NCI-H2107 treated with DMSO at 0.1 percent for 48 hours (cell line): ENCODE data around the gene GALNT18.

Source experiments
- DNase-seq: peaks from one replicate; lab custom pipeline; 2025; ENCODE audit not compliant: unreplicated experiment; lab: John Stamatoyannopoulos, UW

The GALNT18 gene

DNA sequence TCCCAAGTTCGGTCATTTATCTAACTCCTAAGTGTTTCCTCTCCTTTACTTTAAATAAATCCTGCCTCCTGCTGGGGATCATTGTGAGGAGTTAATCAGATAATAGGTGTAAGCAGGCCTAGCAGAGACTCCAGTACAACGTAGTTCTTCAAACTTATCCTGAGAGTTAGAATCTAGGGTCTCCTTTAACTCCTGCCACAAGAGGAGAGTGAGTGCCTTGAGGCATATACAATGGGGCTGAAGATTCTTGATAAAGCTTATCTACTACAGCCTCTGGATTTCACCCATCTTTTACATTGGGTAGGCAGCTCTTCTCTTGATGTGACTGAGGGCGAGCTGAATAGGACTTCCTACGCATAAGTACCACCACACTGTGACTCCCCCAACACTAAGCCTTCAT is 3.1 kb upstream of the GALNT18 start:
- DNase-seq: no peak

DNA sequence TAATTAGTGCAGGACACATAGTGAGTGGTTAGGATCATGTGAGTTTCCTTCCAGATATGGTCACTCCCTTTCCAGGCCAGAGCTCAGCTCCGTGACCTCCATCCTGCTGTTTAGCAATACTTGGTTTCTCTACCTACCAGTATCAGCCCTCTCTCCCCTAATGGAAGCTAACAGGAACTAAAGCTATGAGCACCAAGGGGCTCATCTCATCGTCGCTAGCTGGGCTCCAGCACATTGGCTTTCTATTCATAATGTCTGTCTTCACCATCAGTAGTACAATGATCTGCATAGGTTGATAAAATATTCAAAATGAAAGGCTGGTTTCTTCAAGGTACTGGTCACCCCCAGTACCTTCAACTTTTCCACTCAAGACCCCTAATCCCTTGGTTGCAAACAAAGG is 2.4 kb upstream of the GALNT18 start:
- DNase-seq: no peak

DNA sequence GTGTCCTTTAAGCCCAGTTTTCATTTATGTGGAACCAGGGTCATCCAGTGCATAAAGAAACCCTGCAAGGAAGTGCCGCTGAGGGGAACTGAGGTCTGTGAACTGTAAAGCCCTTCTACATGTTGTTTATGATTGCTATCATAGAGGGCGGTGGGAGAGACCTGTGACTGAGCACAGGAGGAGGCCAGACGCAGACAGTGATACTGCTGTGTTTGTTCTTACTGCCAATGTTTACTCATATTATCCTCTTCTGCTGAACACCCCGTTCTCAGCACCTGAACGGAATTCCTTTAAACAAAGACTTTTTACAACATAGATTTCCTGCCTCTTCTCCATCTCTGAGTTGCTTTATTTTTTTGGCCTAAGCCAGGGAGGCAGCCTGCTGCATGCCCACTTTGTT is 967 bp upstream of the GALNT18 start:
- DNase-seq: no peak

DNA sequence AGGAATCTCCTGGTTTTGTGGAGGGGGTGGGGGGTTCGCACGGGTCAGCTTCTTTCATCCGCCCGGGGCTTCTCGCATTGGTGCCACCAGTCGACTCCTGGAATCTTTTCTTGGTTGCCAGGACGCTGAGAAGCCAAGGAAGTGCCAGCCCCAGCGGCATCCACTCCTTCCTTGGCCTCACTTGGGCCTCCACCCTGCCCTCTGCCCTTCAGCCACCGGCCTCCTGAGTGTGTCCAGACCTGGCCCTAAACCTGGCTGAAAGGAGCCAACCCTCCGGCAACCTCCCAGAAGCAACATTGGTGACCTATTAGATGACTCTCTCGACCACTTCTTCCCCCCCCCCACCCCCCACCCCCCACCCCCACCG is 518 bp upstream of the GALNT18 start:
- no peak for DNase-seq

DNA sequence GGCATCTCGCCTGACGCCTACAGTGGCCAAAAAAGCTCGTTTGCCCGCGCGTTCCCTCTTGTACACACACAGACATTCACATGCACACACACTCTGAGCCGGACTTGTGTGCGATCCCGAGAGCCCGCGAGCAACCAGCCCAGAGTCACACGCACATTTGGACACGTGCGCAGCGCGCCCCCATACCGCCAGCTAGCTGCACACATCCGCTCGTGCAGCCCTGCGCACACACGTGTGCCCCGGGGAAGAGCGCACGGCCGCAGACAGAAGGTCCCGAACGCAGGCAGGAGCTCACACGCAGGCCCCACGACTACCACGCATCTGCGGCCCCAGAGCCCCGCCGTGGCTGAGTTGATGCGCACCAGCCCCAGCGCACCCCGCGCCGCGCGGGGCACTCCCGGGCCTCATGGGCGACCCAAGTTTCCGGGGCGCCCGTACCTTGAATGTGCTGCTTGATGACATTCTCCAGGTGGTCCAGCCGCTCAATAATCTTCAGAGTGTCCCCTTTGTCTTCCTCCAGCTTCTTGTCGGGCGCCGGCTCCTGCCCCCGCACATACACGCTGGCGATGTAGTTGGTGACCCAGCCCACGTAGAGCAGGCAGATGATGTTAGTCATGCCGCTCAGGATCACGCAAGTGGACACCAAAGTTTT is 758 bp downstream of the GALNT18 start:
- DNase-seq: peak; percentile 15

DNA sequence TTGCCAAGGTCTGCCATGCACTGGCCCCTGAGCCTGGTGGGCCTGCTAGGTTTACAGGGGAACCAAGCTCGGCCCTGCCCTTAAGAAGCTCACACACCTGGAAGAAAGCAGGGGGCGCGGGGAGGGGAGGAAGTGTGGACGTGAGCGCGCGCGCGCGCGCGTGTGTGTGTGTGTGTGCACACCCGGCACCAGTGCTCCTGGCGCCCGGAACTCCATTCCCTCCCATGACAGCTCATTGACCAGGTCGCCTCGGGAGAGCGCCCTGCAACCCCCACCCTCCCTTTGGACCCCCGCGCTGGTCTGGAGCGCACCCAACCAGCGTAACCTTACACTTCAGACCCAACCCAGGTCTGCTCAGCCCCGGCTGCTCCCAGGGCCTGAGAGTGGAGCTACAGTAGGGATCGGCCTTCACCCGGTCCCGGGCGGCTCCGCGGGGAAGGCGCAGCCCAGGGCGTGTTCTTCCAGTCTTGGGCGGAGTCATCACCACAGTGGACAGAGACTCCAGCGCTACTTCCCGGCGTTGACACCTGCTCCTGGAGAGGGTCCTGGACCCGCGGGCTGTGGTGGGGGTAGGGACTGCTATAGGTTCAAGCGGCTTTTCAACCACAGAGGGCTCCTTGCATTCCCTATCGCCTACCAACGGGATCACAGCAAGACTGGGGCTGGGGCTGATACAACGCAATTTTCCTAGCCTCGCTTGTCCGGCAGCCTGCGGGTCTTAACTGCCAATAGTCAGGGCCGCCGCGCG is 1.5 kb downstream of the GALNT18 start:
- no peak for DNase-seq

DNA sequence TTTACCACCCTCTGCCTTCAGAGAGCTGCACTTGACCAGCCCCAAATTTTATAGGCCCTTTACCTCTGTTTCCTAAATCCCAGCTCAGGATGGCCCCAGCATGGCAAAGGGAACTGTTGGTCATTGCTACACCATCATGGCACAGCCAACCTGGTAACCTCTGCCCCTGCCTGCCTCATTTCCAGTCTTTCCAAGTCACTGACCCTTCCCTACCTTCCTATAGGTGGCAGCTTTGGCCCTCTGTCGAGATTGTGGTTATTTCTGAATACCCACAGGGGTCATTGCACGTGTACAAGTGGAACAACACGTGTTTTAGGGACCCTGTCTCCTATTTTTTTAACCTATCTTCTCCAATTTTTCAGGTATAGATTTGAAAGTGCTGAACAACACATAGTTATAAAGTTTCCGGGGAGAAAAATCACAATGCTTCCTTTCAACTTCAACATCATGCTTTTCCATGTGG is 2.8 kb downstream of the GALNT18 start:
- no peak for DNase-seq

DNA sequence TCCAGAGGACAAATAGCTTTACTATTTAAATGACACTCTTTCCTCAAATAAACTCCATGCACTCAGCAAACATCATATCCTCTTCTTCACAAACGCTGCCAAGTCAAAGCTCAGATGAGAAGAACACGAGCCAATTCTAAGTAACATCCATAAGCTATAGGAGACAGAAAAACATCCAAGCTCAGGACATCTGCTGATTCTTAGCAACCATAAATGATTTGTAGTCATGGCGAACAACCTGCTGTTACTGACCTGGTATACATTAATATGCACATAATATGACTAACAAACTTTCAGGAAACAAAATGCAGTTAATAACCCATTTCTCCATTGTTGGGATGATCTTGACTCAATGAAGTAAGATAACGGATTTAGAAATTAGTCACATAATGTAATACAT is 6.7 kb downstream of the GALNT18 start:
- DNase-seq: no peak

DNA sequence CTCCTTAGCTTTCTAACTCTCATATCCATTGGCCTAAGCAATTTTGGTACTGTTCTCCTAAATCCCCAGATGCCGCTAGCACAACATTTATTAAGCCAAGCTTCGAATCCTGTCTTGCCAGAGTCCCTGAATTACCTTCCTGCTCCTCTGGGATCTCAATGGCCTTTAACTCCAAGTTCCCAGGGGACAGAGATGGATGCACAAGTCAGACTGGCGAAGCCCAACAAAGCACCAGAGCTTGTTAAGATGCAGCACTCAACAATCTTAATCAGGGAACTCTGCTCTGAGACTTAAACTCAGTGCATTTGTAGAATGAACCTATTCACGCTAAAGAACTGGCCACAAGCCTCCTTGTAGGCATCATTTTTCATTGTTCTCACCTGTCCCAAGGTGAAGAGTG is 9.4 kb downstream of the GALNT18 start:
- no peak for DNase-seq

DNA sequence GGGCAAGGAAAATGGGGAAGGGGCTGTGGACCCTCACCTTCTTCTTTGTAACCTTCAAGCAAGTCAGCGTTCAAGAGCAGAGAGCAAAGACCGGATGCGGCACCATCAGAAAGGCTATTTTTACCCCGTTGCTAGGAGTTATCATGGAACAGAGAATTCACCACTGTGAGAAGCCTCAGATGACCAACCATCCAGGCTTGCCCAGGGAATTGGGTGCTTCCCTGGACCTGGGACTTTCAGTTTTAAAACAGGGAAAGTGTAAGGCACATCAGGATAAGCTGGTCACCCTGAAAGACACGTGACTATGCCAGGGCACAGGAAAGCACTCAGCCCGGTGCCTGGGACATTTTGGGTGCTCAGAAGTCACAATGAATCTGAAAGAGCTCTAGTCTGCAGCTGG is 10.4 kb downstream of the GALNT18 start:
- DNase-seq: no peak

DNA sequence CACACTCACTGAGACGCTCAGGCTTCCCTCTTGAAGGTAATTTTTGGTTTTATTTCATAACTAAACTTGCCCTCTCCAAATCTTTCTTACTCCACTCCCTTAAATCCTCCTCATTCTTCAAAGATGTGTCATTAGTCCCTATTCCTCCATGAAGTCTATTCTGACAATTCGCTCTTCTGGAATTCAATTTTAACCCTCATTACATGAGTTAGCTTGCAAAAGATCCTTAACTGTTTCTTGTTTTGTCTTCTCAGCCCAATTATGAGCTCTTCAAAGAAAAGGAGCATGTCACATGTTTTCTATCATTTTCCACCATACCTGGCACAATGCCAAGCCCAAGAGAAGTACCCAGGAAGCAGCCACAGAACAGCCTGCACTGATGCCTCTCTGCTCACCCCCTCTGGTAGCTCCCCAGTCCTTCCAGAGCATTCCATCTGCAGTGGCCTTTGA is 13.0 kb downstream of the GALNT18 start:
- no peak for DNase-seq

DNA sequence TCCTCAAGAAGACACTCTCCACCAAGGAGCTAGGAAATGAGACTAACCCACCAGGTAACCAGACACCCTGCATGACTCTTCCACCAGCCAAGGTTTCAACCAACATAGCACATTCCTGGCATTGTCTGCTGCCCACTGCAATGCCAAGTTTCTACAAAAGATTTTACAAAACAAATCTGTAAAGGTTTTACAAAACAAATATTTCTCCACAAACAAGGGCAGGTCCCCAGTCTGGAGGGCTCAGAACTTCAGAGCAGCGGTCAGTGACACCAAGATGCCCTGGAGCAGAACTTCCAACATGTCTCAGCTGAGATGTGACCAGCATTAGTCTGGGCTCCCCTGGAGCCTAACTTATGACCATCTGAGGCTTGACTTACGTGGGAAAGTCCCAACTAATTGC is 14.0 kb downstream of the GALNT18 start:
- DNase-seq: no peak

DNA sequence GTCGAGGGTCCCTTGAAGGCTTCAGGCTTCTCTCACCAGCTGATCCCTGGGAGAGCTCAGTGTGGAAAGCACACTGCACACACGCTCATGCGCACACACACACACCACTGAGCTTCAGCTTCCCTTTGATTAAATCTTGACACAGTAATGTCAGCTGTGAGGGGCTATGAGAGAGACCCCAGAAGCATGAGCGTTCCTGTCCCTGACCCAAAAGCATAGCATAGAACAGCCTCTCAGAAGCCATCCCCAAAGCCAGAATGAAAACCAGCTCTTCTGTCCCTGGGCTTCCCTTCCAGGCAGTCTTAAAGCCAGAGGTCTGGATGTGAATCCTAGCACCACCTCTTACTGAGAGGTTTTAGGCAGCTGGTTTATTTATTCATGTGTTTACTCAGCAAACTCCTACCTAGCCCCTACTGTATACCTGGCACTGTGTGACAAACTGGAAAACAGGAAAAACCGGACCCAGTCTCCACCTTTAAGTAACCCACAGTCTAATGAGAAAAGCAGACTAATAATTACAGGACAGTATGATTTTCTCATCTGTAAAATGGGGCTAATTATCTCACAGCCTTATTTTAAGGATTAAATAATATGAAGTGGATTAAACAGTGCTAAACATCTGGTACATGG is 15.9 kb downstream of the GALNT18 start:
- no peak for DNase-seq

DNA sequence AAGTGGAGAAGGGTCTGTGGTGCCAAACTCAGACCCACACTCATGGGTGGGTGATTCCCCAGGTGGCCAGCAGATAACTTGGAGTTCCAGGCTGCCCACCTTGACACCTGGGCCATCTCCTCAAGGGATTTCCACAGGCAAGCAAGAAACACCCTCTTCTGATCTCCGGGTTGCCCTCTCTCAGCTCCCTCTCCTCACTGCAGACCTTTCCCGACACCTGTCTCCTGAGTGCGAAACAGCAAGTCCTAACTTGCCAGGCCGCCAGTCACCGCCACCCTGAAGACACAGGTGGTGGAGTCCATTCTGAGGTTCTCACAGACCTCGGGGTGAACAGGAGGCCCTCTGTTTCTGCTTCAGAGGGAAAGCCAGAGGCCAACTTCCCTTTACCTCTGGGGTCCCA is 16.6 kb downstream of the GALNT18 start:
- no peak for DNase-seq

DNA sequence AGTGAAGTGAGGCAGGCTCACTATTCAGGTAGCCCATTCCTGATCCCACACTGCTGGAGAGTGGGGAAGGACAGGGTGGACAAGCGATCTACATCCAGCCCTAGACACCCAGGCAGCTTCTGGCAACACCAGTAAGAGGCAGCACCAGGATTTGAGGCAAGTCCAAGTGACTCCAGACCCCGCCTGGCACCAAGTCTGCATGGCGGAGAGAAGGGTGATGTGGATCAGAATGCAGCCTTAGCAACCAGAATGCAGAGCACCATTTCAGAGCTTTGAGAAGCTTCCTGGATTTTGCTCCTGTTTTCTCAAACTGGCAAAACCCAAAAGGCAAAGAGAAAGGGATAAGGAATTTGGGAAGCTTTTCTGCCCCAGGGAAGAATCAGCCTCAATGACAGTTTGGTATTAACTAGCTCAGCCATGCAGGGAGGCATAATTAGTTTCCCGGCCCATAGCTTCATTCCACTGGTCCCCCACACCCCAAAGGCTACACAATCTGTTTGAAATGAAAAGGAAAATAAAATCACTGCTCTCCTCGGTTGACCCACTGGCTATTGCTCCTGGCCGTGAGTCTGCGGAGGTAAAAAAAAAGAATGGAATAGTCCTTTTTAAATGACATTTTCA is 17.3 kb downstream of the GALNT18 start:
- DNase-seq: no peak

DNA sequence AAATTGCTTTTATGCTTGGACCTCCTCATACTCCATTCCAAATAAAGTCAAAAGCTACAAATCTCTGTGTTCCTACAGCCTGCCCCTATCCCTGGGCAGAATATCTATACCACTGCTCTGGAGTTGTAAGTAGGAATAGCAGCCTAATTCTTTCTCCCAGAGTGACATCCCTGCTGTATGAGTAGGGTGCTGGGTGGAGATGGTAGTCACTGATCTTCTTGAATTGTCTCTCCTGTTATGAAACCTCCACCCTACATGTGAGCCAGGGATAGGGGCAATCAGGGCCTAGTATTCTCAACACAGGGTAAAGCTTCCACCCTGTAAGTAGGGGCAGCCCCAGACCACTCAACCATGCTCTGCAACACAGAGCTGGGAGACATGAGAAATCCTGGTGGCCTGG is 19.8 kb downstream of the GALNT18 start:
- DNase-seq: no peak

DNA sequence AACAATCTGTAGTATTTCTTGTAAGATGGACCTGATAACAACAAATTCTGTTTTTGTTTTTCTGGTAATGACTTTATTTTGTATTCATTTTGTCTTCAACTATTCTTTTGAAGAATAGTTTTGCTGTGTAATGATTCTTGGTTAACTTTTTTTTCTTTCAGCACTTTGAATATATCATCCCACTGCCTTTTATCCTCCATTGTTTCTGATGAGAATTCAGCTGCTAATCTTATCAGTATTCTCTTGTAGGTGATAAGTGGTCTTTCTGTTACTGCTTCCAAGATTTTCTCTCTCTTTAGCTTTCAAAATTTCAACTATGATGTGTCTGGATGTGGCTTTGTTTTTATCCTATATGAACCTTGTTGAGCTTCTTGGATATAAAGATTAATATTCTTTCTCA is 21.5 kb downstream of the GALNT18 start:
- no peak for DNase-seq

DNA sequence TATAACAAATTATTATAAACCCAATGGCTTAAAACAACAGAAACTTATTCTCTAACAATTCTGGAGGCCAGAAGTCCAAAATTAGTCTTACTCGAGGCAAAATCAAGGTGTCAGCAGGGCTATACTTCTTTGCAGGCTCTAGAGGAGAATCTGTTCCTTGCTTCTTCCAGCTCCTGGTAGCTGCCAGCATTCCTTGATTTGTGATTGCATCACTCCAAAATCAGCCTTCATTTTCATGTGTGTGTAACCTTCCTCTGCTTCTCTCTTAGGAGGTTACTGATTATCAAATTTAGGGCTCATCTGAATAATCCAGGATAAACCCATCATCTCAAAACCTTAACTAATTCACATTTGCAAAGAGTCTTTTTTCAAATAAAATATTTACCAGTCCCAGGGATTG is 23.6 kb downstream of the GALNT18 start:
- DNase-seq: no peak

DNA sequence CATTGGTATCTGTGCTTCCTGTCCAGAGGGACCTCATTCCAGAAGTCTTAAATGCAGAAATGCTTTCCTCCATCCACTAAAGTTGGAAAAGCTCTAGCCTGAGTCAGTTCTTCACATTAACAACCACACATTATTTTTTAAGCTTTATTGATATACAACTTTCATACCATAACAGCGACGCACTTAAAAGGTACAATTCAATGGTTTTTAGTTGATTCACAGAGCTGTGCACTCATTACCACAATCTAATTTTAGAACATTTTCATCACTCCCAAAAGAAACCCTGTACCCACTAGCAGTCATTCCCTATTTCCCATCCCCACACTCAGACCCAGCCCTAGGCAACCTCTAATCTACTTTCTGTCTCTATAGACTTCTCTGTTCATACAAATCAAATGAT is 27.6 kb downstream of the GALNT18 start:
- no peak for DNase-seq

DNA sequence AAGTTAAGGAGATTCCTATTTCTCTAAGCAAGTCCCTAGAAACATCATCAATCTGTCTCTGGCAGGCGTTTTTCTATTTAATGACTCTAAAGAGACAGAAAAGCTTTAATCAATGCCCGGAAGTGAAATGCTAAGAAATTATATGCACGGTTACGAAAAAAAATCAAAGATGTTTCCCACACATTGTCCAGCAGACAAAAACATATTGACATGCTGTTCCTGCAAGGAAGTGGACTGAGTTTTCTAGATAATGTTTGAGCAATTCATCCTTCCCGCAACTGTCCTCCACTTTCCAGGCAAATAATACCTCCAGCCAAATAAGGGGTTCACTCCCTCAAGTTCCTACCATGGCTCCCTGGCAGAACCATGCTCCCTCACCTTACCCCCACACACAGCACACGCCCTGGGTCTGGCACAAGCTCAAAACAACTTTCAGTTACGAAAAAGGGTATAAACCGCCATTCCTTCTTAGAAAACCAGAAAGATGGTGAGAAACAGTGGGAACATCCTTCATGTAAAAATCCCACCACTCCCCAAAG is 29.6 kb downstream of the GALNT18 start:
- DNase-seq: no peak

DNA sequence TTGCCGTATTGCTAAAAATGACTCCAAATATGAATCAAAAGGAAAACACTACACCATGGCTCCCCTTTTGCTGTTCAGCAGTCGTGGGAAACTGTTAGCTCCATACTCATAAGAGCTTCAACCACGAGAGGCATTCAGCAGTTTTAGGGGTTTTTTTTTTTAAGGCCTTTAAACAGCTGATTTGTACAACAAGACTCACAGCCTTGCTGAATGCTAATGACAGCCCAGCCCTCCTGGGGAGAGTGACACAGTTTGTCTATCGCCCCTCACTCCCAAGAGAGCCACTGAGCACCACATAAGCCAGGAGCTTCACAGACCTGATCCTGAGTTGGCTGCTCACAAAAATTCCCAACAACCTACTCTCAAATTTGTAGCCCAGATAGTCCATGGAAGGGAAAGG is 32.4 kb downstream of the GALNT18 start:
- no peak for DNase-seq

DNA sequence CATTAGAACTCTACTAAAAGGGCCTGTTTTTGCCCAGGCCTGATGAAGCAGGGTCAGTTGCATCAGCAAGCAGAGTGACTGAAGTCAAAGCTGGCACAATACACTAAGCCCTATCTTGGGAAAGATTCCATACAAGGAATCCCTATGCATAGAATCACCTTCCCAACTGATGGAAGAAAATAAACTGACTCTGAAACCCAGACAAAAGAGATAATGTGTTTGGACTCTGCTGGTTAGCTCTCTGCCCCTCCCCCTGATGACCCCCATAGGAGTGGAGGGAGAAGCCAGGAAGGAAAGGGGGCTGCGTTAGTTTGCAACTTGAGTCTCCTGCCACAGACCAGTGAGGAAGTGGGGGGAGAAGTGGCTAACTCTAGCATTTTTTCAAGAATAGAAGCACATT is 32.9 kb downstream of the GALNT18 start:
- DNase-seq: no peak
